ENCODE results near the gene ATPAF1.

ATPAF1 gene

DNA sequence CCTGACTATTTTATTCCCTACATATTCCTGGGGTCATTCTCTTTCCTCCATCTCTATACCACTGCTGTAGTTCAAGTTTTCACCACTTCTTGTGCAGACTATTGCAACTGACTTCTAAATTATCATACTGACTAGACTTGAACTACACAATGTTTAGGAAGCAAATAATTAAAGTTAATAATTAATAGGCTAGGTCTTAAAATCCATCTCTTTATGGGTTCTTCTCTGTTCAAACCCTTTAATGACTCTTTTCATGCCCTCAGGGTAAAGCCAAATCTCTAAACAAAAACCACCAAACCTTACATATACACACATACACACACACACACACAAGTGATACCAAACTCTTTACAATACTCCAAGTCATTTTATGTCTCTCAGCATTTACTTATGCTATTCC, 29.2 kb downstream of the ATPAF1 start:
- peak overlapping the region in 1 of 2 donors; percentile 36 for H3K27ac ChIP-seq
- no peak overlapping the region for H3K4me3 ChIP-seq
- TF ChIP-seq, protein P1, sequence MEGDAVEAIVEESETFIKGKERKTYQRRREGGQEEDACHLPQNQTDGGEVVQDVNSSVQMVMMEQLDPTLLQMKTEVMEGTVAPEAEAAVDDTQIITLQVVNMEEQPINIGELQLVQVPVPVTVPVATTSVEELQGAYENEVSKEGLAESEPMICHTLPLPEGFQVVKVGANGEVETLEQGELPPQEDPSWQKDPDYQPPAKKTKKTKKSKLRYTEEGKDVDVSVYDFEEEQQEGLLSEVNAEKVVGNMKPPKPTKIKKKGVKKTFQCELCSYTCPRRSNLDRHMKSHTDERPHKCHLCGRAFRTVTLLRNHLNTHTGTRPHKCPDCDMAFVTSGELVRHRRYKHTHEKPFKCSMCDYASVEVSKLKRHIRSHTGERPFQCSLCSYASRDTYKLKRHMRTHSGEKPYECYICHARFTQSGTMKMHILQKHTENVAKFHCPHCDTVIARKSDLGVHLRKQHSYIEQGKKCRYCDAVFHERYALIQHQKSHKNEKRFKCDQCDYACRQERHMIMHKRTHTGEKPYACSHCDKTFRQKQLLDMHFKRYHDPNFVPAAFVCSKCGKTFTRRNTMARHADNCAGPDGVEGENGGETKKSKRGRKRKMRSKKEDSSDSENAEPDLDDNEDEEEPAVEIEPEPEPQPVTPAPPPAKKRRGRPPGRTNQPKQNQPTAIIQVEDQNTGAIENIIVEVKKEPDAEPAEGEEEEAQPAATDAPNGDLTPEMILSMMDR (IDR thresholded peaks at IDR 0.05), result no peak
- DNase-seq (ENCODE audit: low spot score), result no peak

DNA sequence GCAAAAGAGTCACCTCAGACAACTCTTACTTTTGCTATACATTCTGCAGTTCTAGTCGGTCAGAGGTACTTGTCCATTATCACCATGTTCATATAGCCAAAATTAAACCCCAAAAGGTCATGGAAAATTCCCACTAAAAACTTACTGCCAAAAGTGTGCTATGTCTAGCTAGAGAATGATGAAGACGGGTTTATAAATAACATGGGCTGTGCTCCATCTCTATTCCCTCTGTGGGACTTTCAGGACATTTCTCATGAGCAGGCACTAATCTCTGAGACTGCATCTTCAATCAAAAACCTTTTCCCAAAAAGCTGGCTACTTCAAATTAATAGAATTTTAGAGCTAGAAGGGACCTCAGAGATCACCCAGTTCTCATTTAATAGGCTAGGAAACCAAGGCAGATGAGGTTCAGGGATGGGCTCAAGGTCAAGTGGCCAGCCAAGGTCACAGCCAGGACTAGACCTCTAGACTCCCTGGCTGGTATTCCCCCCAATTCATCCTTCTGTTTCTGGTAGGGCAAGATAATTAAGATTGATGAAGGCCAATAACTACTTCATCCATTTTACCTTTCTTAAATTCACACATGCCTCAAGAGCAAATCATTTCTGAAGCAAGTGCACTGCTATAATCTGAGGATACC, 30.6 kb downstream of the ATPAF1 start:
- peak overlapping the region; percentile 78 to 85 for H3K27ac ChIP-seq
- DNase-seq (ENCODE audit: low spot score), result no peak
- TF ChIP-seq, protein P1 (IDR thresholded peaks at IDR 0.05), result no peak
- no peak overlapping the region for H3K4me3 ChIP-seq

DNA sequence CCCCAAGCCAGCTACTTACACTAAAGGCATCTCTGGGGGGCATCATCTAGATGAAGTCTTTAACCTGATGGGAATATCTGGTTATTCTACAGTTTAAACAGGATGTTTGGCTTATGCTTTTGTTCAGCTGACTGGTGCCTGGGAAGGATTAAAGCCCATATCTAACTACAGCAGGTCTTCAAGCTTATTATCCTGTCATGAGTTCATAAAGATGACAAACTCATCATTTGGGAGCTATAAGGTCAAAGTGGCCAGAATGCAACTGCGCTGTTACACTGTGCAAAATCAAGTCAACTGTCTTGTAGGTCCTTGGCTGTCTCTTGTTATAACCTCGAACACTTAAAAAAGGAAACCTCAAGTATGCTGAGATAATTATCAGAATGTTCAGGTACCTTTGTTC, 33.0 kb downstream of the ATPAF1 start:
- TF ChIP-seq, protein P1 (IDR thresholded peaks at IDR 0.05), result no peak
- Histone ChIP-seq H3K4me3 (no peak overlapping the region), H3K27ac (no peak overlapping the region)
- DNase-seq (ENCODE audit: low spot score), result no peak

DNA sequence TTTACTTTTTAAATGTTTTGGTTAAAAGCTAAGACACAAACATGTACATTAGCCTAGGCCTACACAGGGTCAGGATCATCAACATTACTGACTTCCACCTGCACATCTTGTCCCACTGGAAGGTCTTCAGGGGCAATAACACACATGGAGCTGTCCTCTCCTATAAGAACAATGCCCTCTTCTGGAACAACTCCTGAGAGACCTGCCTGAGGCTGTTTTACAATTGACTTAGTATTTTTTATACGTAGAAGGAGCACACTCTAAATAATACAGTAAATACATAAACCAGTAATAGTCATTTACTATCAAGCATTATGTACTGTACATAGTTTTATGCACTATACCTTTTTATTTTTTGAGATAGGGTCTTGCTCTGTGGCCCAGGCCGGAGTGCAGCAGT, 37.4 kb downstream of the ATPAF1 start:
- no peak overlapping the region for H3K4me3 ChIP-seq
- DNase-seq (ENCODE audit: low spot score), result no peak
- no peak overlapping the region for H3K27ac ChIP-seq
- TF ChIP-seq, protein P1 (IDR thresholded peaks at IDR 0.05), result no peak

DNA sequence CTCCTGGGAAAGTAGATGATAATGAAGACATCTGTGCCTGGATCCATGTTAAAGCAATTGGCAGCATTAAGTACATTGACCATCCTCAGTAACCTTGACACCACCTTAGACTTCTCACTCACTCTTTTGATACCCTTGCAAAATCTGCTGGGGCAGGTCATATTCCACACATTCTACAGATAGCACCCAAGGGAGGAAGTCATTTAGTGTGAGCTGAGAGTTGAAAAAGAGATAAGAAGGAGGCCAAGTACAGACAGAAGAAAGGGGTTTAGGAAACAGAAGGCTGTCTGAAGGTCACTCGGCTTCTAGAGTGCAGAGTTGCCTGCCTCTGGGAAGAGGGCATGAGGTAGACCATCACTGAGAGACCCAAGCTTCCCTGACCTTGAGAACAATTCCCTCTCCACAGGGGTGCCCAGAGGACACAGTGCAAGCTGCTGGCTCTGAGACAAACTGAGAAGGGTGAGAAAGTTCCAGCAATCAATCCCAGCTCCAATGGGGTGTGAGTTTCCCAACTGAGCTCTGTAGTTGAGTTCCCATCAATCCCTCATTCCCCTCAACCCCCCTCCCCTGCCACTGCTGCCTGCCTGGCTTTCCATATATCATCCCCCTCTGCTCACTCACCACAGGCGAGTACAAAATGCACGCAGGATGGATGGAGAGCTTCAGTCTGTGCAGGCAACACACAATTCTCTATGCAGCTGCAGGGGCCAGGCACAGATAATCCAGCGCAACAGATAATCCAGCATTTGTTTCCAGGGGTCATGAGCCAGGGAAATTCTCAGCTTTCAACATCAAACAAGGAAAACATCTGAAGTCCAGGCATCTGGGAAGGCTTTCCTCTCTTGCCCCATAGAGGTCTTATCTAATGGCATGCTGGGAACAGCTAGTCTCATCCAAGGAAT, 44.2 kb downstream of the ATPAF1 start:
- H3K27ac ChIP-seq, result no peak overlapping the region
- no peak for DNase-seq (ENCODE audit: low spot score)

DNA sequence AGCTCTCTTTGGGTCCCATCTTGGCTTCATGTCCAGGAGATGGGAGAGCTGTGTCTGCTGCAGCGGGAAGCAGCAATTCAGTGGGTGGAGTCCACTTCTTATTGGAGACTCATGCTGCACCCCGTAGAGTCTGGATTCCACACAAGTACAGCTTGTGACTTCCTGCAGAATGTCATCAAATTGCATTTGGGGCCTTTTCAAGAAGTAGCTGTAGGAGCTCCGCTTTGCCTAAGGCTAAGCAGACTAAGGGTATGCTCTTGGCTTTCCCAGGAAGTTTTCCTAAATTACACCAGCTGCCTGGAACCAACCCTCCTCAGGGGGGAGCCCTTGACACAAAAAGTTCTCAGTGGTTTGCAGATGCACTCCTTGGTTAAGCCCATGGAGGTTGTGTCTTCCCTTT, 45.8 kb downstream of the ATPAF1 start:
- TF ChIP-seq, protein P1 (IDR thresholded peaks at IDR 0.05), result no peak
- Histone ChIP-seq H3K4me3 (no peak overlapping the region), H3K27ac (peak overlapping the region in 1 of 2 donors; percentile 7)
- no peak for DNase-seq (ENCODE audit: low spot score)

More for the DNA sequence above, 44.2 kb downstream of the ATPAF1 start:
- TF ChIP-seq, protein P1 (IDR thresholded peaks at IDR 0.05), result no peak
- no peak overlapping the region for H3K4me3 ChIP-seq

Measured in coronary artery (tissue), 2 donors.